H9 (cell line): Measurements from ENCODE around the gene TUBA8. TPM values are rescaled to one million over a fixed set of nuclear protein-coding genes. Genes with fewer than 3 reads are reported as not detected.
A peak's percentile ranks its signal among the peaks of the same experiment; 100 is the strongest.

Experiments used
- DNase-seq: peaks from one replicate; pipeline ENCODE4 v3.0.0-alpha.2; 2017
- H2AFZ ChIP-seq: one replicate; pipeline ENCODE4 v1.6.1; 2013; ENCODE audit warnings: mild to moderate bottlenecking, low read length, control low read depth, moderate library complexity
- H2AK5ac ChIP-seq: 2 replicates; pipeline ENCODE4 v1.6.1; 2013; ENCODE audit warnings: low read length, control low read depth, mixed read lengths; ENCODE audit not compliant: insufficient read length
- H2BK120ac ChIP-seq: one replicate; pipeline ENCODE4 v1.6.1; 2013; ENCODE audit warnings: low read depth, mild to moderate bottlenecking, low read length, control low read depth, inconsistent platforms; ENCODE audit not compliant: poor library complexity, severe bottlenecking
- H2BK12ac ChIP-seq: 2 replicates; pipeline ENCODE4 v1.6.1; 2013; ENCODE audit warnings: low read length, control low read depth, mixed read lengths, low read depth; ENCODE audit not compliant: insufficient read length
- H2BK15ac ChIP-seq: 2 replicates; pipeline ENCODE4 v1.6.1; 2013; ENCODE audit warnings: low read depth, low read length, control low read depth
- H2BK20ac ChIP-seq: one replicate; pipeline ENCODE4 v1.6.1; 2013; ENCODE audit warnings: low read depth, mild to moderate bottlenecking, low read length, control low read depth, inconsistent platforms; ENCODE audit not compliant: poor library complexity, severe bottlenecking
- H2BK5ac ChIP-seq: 2 replicates; pipeline ENCODE4 v1.6.1; 2013; ENCODE audit warnings: low read length, control low read depth, mixed read lengths; ENCODE audit not compliant: insufficient read length
- H3K14ac ChIP-seq: 2 replicates; pipeline ENCODE4 v1.6.1; 2013; ENCODE audit warnings: low read length, control low read depth; ENCODE audit not compliant: insufficient read depth
- H3K18ac ChIP-seq: 2 replicates; pipeline ENCODE4 v1.6.1; 2013; ENCODE audit warnings: low read depth, mild to moderate bottlenecking, mixed read lengths, low read length, control low read depth; ENCODE audit not compliant: insufficient read length
- H3K23ac ChIP-seq: 2 replicates; pipeline ENCODE4 v1.6.1; 2013; ENCODE audit warnings: low read length, control low read depth, mixed read lengths, low read depth; ENCODE audit not compliant: insufficient read length
- H3K23me2 ChIP-seq: 2 replicates; pipeline ENCODE4 v1.6.1; 2013; ENCODE audit warnings: low read depth, mild to moderate bottlenecking, mixed read lengths, low read length, control low read depth; ENCODE audit not compliant: insufficient read length, poor library complexity, severe bottlenecking
- H3K27ac ChIP-seq: 2 replicates; pipeline ENCODE4 v1.5.1; 2013; ENCODE audit warnings: low read length, control low read depth, mixed read lengths, low read depth; ENCODE audit not compliant: insufficient read length
- H3K27me3 ChIP-seq: 2 replicates; pipeline ENCODE4 v1.6.1; 2013; ENCODE audit warnings: low read length, control low read depth, inconsistent platforms; ENCODE audit not compliant: insufficient read depth
- H3K4ac ChIP-seq: 2 replicates; pipeline ENCODE4 v1.6.1; 2013; ENCODE audit warnings: low read depth, mild to moderate bottlenecking, control low read depth, inconsistent platforms, low read length, moderate library complexity
- H3K4me1 ChIP-seq: 2 replicates; pipeline ENCODE4 v1.6.1; 2013; ENCODE audit warnings: low read length, control low read depth, inconsistent platforms; ENCODE audit not compliant: insufficient read depth
- H3K4me2 ChIP-seq: 2 replicates; pipeline ENCODE4 v1.6.1; 2013; ENCODE audit warnings: low read length, control low read depth, mixed read lengths; ENCODE audit not compliant: insufficient read length, insufficient read depth
- H3K56ac ChIP-seq: 2 replicates; pipeline ENCODE4 v1.6.1; 2013; ENCODE audit warnings: low read depth, mild to moderate bottlenecking, mixed read lengths, low read length, control low read depth; ENCODE audit not compliant: insufficient read length
- H3K79me1 ChIP-seq: 2 replicates; pipeline ENCODE4 v1.6.1; 2013; ENCODE audit warnings: low read depth, mild to moderate bottlenecking, moderate library complexity, low read length, control low read depth, inconsistent platforms; ENCODE audit not compliant: insufficient read depth, poor library complexity, severe bottlenecking
- H3K79me2 ChIP-seq: 2 replicates; pipeline ENCODE4 v1.6.1; 2013; ENCODE audit warnings: low read length, control low read depth, inconsistent platforms; ENCODE audit not compliant: insufficient read depth
- H3K9ac ChIP-seq: 2 replicates; pipeline ENCODE4 v1.6.1; 2013; ENCODE audit warnings: low read length, control low read depth, mixed read lengths; ENCODE audit not compliant: insufficient read length; ENCODE audit errors: extremely low read depth
- H3K9me3 ChIP-seq: one replicate; pipeline ENCODE4 v1.6.1; 2013; ENCODE audit warnings: low read depth, low read length, inconsistent platforms; ENCODE audit not compliant: control insufficient read depth
- H3T11ph ChIP-seq: one replicate; pipeline ENCODE4 v1.6.1; 2013; ENCODE audit warnings: mild to moderate bottlenecking, low read length, control low read depth, inconsistent platforms
- H4K20me1 ChIP-seq: one replicate; pipeline ENCODE4 v1.6.1; 2013; ENCODE audit not compliant: control insufficient read depth, insufficient read length, insufficient read depth
- H4K5ac ChIP-seq: 2 replicates; pipeline ENCODE4 v1.6.1; 2013; ENCODE audit warnings: low read depth, mild to moderate bottlenecking, mixed read lengths, low read length, control low read depth; ENCODE audit not compliant: insufficient read length
- H4K8ac ChIP-seq: replicated peaks from 2 replicates; pipeline ENCODE4 v1.6.1; 2013; ENCODE audit warnings: low read length, control low read depth, mixed read lengths, low read depth; ENCODE audit not compliant: insufficient read length
- H4K91ac ChIP-seq: 2 replicates; pipeline ENCODE4 v1.6.1; 2013; ENCODE audit warnings: low read depth, mild to moderate bottlenecking, moderate library complexity, mixed read lengths, low read length, control low read depth; ENCODE audit not compliant: insufficient read length
- H3K27ac Mint-ChIP-seq, 3 experiments: 2 replicates in 2 of 3; 3 replicates in 1 of 3; pipeline ENCODE4 v1.8.0; 2020 to 2021; ENCODE audit warnings: mixed read lengths in 3 of 3, mild to moderate bottlenecking in 1 of 3, moderate library complexity in 1 of 3
- H3K27me3 Mint-ChIP-seq: 2 replicates; pipeline ENCODE4 v1.8.0; 2021; ENCODE audit warnings: low read depth, mild to moderate bottlenecking, moderate library complexity, mixed read lengths
- H3K36me3 Mint-ChIP-seq, 3 experiments: 2 replicates in 2 of 3; 3 replicates in 1 of 3; pipeline ENCODE4 v1.8.0; 2020 to 2021; ENCODE audit warnings: low read depth in 3 of 3, mixed read lengths in 3 of 3; ENCODE audit not compliant: insufficient read depth in 1 of 3
- H3K4me1 Mint-ChIP-seq, 2 experiments: 2 replicates each; pipeline ENCODE4 v1.8.0; 2020; ENCODE audit warnings: mixed read lengths in 2 of 2
- H3K4me3 Mint-ChIP-seq, 2 experiments: 2 replicates in 1 of 2; 3 replicates in 1 of 2; pipeline ENCODE4 v1.8.0; 2020 to 2021; ENCODE audit warnings: mild to moderate bottlenecking in 2 of 2, mixed read lengths in 2 of 2, moderate library complexity in 1 of 2
- H3K9me3 Mint-ChIP-seq, 2 experiments: 2 replicates in 1 of 2; 3 replicates in 1 of 2; pipeline ENCODE4 v1.8.0; 2020; ENCODE audit warnings: mild to moderate bottlenecking in 2 of 2, mixed read lengths in 2 of 2, moderate library complexity in 1 of 2
- CTCF ChIP-seq: fragments of 200-600 bp; sonication (generic); conservative IDR thresholded peaks from 3 replicates; pipeline ENCODE4 v1.8.0; 2021; ENCODE audit warnings: antibody characterized with exemption, mild to moderate bottlenecking
- WGBS: extraction: QIAGEN DNeasy Blood & Tissue Kit; methylation state at CpG from one replicate; pipeline ENCODE4 v1.1.7; 2013; ENCODE audit warnings: missing lambda C conversion rate, low lambda C conversion rate, mixed read lengths; ENCODE audit not compliant: insufficient read length; ENCODE audit errors: extremely low coverage; 5-methylcytosine and 5-hydroxymethylcytosine counted together
- total RNA-seq: library from RNA; stranded (reverse); gene quantifications from 2 replicates; pipeline ENCODE4 v1.2.1, GENCODE V29; 2021

The TUBA8 gene
- total RNA-seq, 1 experiment from 2014 or later: 2.0 TPM

GRCh38 chr22:18079706-18080233 lies 30.8 kb upstream of the TUBA8 start:
- Histone ChIP-seq H2AK5ac (no peak overlapping the region), H2BK20ac (no peak overlapping the region), H4K91ac (no peak overlapping the region), H2AFZ (no peak overlapping the region), H3K14ac (no peak overlapping the region), H2BK15ac (no peak overlapping the region), H3K23ac (no peak overlapping the region), H2BK12ac (no peak overlapping the region), H3K18ac (no peak overlapping the region), H3T11ph (no peak overlapping the region), H3K27me3 (no peaks in the 10 kb centered on the region), H2BK120ac (no peak overlapping the region), H3K56ac (no peak overlapping the region), H3K4me2 (no peak overlapping the region), H3K4me1 (no peaks in the 10 kb centered on the region), H3K9ac (no peak overlapping the region), H4K20me1 (no peaks in the 10 kb centered on the region), H4K5ac (no peak overlapping the region), H2BK5ac (no peak overlapping the region), H3K79me2 (no peaks in the 10 kb centered on the region), H4K8ac (no peak overlapping the region), H3K23me2 (peaks cover 5% of the 10 kb centered on the region), H3K79me1 (no peaks in the 10 kb centered on the region), H3K27ac (no peak overlapping the region), H3K9me3 (no peaks in the 10 kb centered on the region), H3K4ac (no peak overlapping the region)
- no peak for DNase-seq
- H3K36me3 Mint-ChIP-seq: peaks cover 29 to 51% (median 40%) of the 10 kb centered on the region in 3 experiments
- no peak for TF ChIP-seq CTCF
- no peak overlapping the region for H3K27ac Mint-ChIP-seq
- H3K27me3 Mint-ChIP-seq: no peaks in the 10 kb centered on the region
- H3K9me3 Mint-ChIP-seq: no peaks in the 10 kb centered on the region
- peaks cover 15 to 17% of the 10 kb centered on the region in 2 experiments for H3K4me1 Mint-ChIP-seq
- peak overlapping the region; percentile 52 to 97; a peak in 3 of 5 replicates for H3K4me3 Mint-ChIP-seq
- no CpG with 5 or more reads among the region's 4 CpGs for WGBS
